GM21529 (cell line): ENCODE data around the gene CPLX3.
A peak's percentile ranks its signal among the peaks of the same experiment; 100 is the strongest.

Experiments
- ATAC-seq: cut with Tn5 transposase; IDR thresholded peaks from one replicate; pipeline ENCODE4 v1.9.1; 2021; ENCODE audit not compliant: unreplicated experiment

CPLX3 gene

GRCh38 chr15:74802290-74802689 is 24.1 kb upstream of the CPLX3 start:
- ATAC-seq, result no peak

- no peak for ATAC-seq
Measured at GRCh38 chr15:74802862-74803447, 23.5 kb upstream of the CPLX3 start.

GRCh38 chr15:74804935-74805334 is 21.5 kb upstream of the CPLX3 start:
- no peak for ATAC-seq

- no peak for ATAC-seq
Measured at GRCh38 chr15:74807282-74807681, 19.1 kb upstream of the CPLX3 start.

GRCh38 chr15:74808078-74808839 is 18.2 kb upstream of the CPLX3 start:
- ATAC-seq, result no peak

- no peak for ATAC-seq
Measured at GRCh38 chr15:74808840-74809229, 17.6 kb upstream of the CPLX3 start.

- no peak for ATAC-seq
Measured at GRCh38 chr15:74809242-74809641, 17.2 kb upstream of the CPLX3 start.

GRCh38 chr15:74809956-74810355 is 16.5 kb upstream of the CPLX3 start:
- no peak for ATAC-seq

- no peak for ATAC-seq
Measured at GRCh38 chr15:74812533-74812932, 13.9 kb upstream of the CPLX3 start, which contains the start of gene LMAN1L. TSS of gene LMAN1L (plus strand) at chr15:74812835. CDS start at chr15:74812855, 20 bp downstream.

GRCh38 chr15:74815121-74815934 is 11.1 kb upstream of the CPLX3 start:
- no peak for ATAC-seq

GRCh38 chr15:74815961-74816360 is 10.5 kb upstream of the CPLX3 start:
- no peak for ATAC-seq

- no peak for ATAC-seq
Measured at GRCh38 chr15:74816624-74817369, 9.6 kb upstream of the CPLX3 start.

- no peak for ATAC-seq
Measured at GRCh38 chr15:74817370-74817737, 9.1 kb upstream of the CPLX3 start.

GRCh38 chr15:74820056-74820455 is 6.4 kb upstream of the CPLX3 start:
- no peak for ATAC-seq

- peak; percentile 71 for ATAC-seq
Measured at GRCh38 chr15:74821091-74821789, 5.2 kb upstream of the CPLX3 start.

GRCh38 chr15:74821790-74822158 is 4.7 kb upstream of the CPLX3 start:
- ATAC-seq, result no peak

GRCh38 chr15:74822233-74822632 is 4.2 kb upstream of the CPLX3 start:
- ATAC-seq, result no peak

GRCh38 chr15:74823324-74823723 is 3.1 kb upstream of the CPLX3 start:
- ATAC-seq, result no peak

- no peak for ATAC-seq
Measured at GRCh38 chr15:74824976-74825375, 1.5 kb upstream of the CPLX3 start.

- ATAC-seq, result no peak
Measured at GRCh38 chr15:74825866-74826265, 561 bp upstream of the CPLX3 start.

GRCh38 chr15:74826921-74827320 is 494 bp downstream of the CPLX3 start:
- ATAC-seq, result no peak
